ENCODE measurements around the gene IRX2. TPM values are rescaled to one million over a fixed set of nuclear protein-coding genes. Genes with fewer than 3 reads are reported as not detected.

IRX2 gene
- total and polyA plus RNA-seq, 8 donors, result 32.4 to 72.0 (median 63.3) TPM

- Histone ChIP-seq H3K36me3 (no peaks in the 10 kb centered on the region), H3K4me3 (peak overlapping the region in 1 of 2 donors; percentile 35), H3K27ac (peak overlapping the region; percentile 68 to 83), H3K27me3 (peaks cover 73 to 99% of the 10 kb centered on the region in 2 donors), H3K4me1 (peaks cover 0 to 10% of the 10 kb centered on the region in 2 donors), H3K9me3 (no peaks in the 10 kb centered on the region)
- ATAC-seq, result peak; percentile 3
- TF ChIP-seq CTCF (IDR thresholded peaks at IDR 0.05), result no peak
- DNase-seq, result no peak
- intact Hi-C loops (cut with DNase I), result no loop called here
These were observed 10.5 kb downstream of the IRX2 start for GRCh38 chr5:2740876-2741555.

DNA sequence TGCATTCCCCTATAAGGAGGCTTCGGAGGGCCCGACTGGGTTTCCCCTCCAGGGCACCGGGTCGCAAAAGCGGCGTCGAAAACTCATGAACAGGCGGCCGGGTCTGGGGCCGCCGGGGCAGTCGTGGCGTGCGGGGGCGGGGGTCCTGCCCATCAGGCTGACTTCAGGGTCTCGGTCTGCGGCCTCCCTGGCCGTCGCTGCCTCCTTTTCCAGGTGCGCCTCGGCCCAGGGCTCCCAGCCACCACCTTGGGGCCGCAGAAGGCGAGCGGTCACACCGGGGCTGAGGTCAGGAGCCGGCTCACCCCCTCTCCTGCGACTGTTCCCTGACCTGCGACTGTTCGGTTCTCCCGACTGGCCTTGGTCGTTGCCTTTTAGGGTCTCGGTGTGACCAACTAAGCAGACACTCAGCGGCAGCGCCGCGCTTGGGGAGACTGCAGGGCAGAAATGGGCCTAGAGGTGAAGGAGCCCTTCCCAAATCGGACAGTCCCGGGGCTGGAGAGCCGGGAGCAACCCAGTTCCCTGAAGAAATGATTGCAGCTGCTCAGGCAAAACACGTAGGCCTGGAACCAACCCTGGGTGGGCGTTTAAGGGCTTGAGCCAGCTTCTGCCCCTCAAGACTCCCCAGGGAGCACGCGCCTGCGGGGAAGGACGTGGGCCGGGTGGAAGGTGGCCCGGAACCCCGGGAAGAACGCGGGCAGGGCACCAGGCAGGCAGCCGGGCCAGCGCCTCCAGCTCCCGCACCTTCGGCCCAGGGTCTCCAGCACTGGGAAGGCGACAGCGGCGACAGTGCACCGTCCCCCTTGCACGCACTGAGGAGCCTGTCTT lies 11.2 kb downstream of the IRX2 start:
- Histone ChIP-seq H3K4me1 (peaks cover 0 to 10% of the 10 kb centered on the region in 2 donors), H3K27ac (peak overlapping the region; percentile 68 to 83), H3K36me3 (no peaks in the 10 kb centered on the region), H3K4me3 (peak overlapping the region in 1 of 2 donors; percentile 35), H3K27me3 (peaks cover 68 to 97% of the 10 kb centered on the region in 2 donors), H3K9me3 (no peaks in the 10 kb centered on the region)
- no peak for TF ChIP-seq CTCF (IDR thresholded peaks at IDR 0.05)
- ATAC-seq, result peak; percentile 26
- DNase-seq, result peak in 1 of 4 donors; percentile 77
- intact Hi-C loops (cut with DNase I), result no loop called here

DNA sequence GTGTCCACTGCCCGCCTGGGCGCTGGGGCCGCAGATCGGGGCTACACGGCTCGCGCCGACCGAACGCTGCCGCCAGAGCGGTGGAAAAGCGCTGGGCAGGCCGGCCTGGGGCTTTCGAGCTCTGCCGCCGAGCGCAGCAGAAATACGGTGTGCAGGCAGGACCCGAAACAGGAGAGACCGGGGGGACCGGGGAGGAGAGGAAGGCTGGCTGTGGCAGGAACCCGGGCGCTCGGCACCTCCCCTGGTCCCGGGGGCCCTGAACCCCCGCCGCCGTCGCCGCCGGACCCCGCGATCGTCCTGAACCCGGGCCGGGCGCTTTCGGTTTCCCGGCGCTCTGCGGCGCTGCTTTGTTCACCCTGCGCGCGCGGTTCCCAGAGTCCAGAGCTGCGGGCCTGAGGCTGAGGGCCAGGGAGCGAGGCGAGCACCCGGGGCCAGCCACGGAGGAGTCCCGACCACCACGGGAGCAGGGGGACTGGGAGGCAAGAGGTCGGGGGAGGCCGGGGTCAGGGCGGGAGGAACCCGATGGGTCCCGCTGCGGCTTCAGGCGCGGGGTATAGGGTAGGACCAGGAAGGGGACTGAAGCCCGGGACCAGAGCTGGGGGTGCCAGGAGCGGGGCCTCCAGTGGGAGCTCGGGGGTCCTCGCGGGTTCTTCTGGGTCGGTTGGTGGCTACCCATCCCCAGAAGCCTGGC lies 12.0 kb downstream of the IRX2 start:
- Histone ChIP-seq H3K9me3 (no peaks in the 10 kb centered on the region), H3K4me1 (peaks cover 0 to 10% of the 10 kb centered on the region in 2 donors), H3K27ac (peak overlapping the region; percentile 68 to 83), H3K4me3 (peak overlapping the region; percentile 35 to 37), H3K27me3 (peaks cover 61 to 89% of the 10 kb centered on the region in 2 donors), H3K36me3 (no peaks in the 10 kb centered on the region)
- no peak for TF ChIP-seq CTCF (IDR thresholded peaks at IDR 0.05)
- ATAC-seq, result peak; percentile 31
- intact Hi-C loops (cut with DNase I), result no loop called here
- peak in 1 of 4 donors; percentile 82 for DNase-seq

- intact Hi-C loops (cut with DNase I), result no loop called here
- Histone ChIP-seq H3K27me3 (peaks cover 55 to 84% of the 10 kb centered on the region in 2 donors), H3K27ac (peak overlapping the region; percentile 68 to 83), H3K4me3 (peak overlapping the region; percentile 35 to 37), H3K36me3 (no peaks in the 10 kb centered on the region), H3K4me1 (peaks cover 0 to 10% of the 10 kb centered on the region in 2 donors), H3K9me3 (no peaks in the 10 kb centered on the region)
- no peak for TF ChIP-seq CTCF (IDR thresholded peaks at IDR 0.05)
- DNase-seq, result peak in 1 of 4 donors; percentile 65
- ATAC-seq, result peak; percentile 7
These were observed 12.6 kb downstream of the IRX2 start for GRCh38 chr5:2738700-2739359.
